Right atrium auricular region (tissue), 2 donors: ENCODE measurements around the gene RPH3AL. TPM values are rescaled to one million over a fixed set of nuclear protein-coding genes. Genes with fewer than 3 reads are reported as not detected.

Experiments used
- DNase-seq: peaks from one replicate; pipeline ENCODE4 v3.0.0-alpha.2; 2019; ENCODE audit warnings: low spot score
- H3K27ac ChIP-seq, 2 donors: fragments of 200-600 bp; sonication (generic); 1 replicate in 1 of 2; 2 replicates in 1 of 2; pipeline ENCODE4 v1.5.1; 2016 to 2019
- H3K27me3 ChIP-seq, 2 donors: fragments of 200-600 bp; sonication (generic); one replicate each; pipeline versions ENCODE4 v1.5.1 to v1.6.0; 2017 to 2019
- H3K36me3 ChIP-seq: fragments of 200-600 bp; sonication (generic); one replicate; pipeline ENCODE4 v1.5.1; 2016
- H3K4me1 ChIP-seq, 2 donors: fragments of 200-600 bp; sonication (generic); one replicate each; pipeline versions ENCODE4 v1.5.1 to v1.6.0; 2017 to 2019
- H3K4me3 ChIP-seq, 2 donors: fragments of 200-600 bp; sonication (generic); 1 replicate in 1 of 2; 2 replicates in 1 of 2; pipeline ENCODE4 v1.5.1; 2017 to 2019; ENCODE audit warnings: mild to moderate bottlenecking in 1 of 2, moderate library complexity in 1 of 2
- H3K9me3 ChIP-seq, 2 donors: fragments of 200-600 bp; sonication (generic); one replicate each; pipeline ENCODE4 v1.5.1; 2019
- total RNA-seq, 2 donors: library from RNA; depleted of rRNA; stranded (reverse); fragments of >200 nt; gene quantifications; one replicate each; pipeline ENCODE4 v1.1.0, GENCODE V29; 2016
- TF ChIP-seq, protein P1 (sequence below), 2 donors: fragments of 200-600 bp; sonication (generic); IDR thresholded peaks; one replicate each; pipeline ENCODE4 v1.5.1; 2019; ENCODE audit warnings: antibody characterized with exemption in 2 of 2

Gene RPH3AL
- total RNA-seq, 2 donors from 2014 or later = 7.2 to 13.1 TPM

DNA sequence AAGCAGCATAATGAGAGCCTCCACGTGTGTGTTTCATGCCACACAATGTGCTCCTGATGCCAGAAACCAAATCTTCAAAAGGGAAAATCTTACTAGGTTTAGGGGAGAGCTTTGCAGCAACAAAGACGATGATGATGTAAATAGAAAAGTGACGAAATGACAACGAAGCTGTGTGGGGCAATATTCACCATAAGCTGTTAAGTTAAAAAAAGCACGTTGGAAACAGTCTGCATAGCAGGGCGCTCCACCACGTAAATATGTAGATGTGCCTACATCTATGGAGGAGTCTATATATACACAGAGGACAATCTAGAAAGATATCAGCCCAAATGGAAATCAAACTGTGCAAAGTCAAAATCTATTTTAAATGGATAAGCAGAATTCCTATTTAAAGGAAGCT is 61.0 kb downstream of the RPH3AL start:
- H3K9me3 ChIP-seq = no peaks in the 10 kb centered on the region
- H3K4me1 ChIP-seq = no peaks in the 10 kb centered on the region
- H3K4me3 ChIP-seq = no peak overlapping the region
- TF ChIP-seq, protein P1, sequence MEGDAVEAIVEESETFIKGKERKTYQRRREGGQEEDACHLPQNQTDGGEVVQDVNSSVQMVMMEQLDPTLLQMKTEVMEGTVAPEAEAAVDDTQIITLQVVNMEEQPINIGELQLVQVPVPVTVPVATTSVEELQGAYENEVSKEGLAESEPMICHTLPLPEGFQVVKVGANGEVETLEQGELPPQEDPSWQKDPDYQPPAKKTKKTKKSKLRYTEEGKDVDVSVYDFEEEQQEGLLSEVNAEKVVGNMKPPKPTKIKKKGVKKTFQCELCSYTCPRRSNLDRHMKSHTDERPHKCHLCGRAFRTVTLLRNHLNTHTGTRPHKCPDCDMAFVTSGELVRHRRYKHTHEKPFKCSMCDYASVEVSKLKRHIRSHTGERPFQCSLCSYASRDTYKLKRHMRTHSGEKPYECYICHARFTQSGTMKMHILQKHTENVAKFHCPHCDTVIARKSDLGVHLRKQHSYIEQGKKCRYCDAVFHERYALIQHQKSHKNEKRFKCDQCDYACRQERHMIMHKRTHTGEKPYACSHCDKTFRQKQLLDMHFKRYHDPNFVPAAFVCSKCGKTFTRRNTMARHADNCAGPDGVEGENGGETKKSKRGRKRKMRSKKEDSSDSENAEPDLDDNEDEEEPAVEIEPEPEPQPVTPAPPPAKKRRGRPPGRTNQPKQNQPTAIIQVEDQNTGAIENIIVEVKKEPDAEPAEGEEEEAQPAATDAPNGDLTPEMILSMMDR (IDR thresholded peaks at IDR 0.05) = no peak
- H3K27ac ChIP-seq = no peak overlapping the region
- no peaks in the 10 kb centered on the region for H3K36me3 ChIP-seq
- no peaks in the 10 kb centered on the region for H3K27me3 ChIP-seq
- no peak for DNase-seq

DNA sequence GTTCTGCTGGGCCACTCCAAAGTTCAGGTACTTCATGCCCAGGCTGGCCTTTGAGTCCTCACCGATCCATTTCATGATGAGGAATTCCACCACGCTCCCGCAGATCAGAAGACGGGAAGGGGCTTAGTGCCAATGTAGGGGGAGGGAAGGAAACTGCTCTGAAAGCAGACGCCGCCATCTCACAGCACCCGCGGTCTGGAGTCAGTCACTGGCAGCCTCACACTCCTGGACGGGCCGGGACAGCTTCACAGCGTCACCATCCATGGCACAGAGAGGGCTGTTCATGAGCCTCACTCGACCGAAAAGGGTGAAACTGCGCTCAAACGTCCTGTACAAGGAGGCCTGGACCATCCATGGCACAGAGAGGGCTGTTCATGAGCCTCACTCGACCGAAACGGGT is 62.0 kb downstream of the RPH3AL start:
- H3K36me3 ChIP-seq = no peaks in the 10 kb centered on the region
- TF ChIP-seq, protein P1 (IDR thresholded peaks at IDR 0.05) = no peak
- H3K27me3 ChIP-seq = no peaks in the 10 kb centered on the region
- no peaks in the 10 kb centered on the region for H3K9me3 ChIP-seq
- no peak for DNase-seq
- no peak overlapping the region for H3K4me3 ChIP-seq
- H3K4me1 ChIP-seq = no peaks in the 10 kb centered on the region
- H3K27ac ChIP-seq = no peak overlapping the region

DNA sequence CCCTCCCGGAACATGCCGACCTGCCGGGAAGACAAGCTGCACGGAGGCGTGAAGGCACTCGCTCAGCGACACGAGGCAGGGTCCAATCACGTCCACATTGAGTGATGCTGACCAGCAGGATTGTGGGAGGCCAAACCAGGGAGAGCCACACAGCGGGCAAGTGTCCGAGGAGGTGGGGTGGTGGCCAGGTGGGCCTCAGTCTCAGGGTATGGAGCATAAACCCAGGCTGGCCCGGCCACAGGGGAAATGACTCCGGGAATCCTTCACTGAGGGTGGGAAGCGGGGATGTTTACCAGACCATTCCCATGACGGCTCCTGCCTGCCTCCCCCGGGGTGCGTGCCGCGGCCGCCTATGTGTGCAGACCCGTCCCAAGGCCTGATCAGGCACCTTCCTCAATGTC is 62.5 kb downstream of the RPH3AL start:
- Histone ChIP-seq H3K27ac (no peak overlapping the region), H3K4me3 (no peak overlapping the region), H3K4me1 (no peaks in the 10 kb centered on the region), H3K36me3 (no peaks in the 10 kb centered on the region), H3K27me3 (no peaks in the 10 kb centered on the region), H3K9me3 (no peaks in the 10 kb centered on the region)
- no peak for DNase-seq
- TF ChIP-seq, protein P1 (IDR thresholded peaks at IDR 0.05) = no peak

DNA sequence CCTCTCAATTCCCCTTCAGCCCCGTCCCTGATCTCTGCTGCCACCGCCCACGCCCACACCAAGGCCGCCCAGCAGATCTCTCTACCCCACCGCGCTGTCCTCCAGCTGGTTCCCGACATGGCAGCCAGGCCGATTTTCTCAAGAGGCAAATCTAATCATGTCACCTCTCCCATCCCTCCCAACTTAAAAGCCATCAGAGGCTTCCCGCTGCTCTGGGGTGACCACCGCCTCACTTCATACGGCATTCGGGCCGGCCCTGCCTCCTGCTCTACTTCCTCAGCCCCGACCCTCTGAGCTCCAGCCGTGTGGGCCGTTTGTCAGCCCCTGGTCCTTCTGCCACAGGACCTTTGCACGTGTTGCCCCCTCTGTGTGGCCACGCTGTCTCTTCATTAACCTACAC is 63.2 kb downstream of the RPH3AL start:
- Histone ChIP-seq H3K27me3 (no peaks in the 10 kb centered on the region), H3K36me3 (no peaks in the 10 kb centered on the region), H3K27ac (no peak overlapping the region), H3K4me1 (no peaks in the 10 kb centered on the region), H3K9me3 (no peaks in the 10 kb centered on the region), H3K4me3 (no peak overlapping the region)
- DNase-seq = no peak
- TF ChIP-seq, protein P1 (IDR thresholded peaks at IDR 0.05) = no peak

DNA sequence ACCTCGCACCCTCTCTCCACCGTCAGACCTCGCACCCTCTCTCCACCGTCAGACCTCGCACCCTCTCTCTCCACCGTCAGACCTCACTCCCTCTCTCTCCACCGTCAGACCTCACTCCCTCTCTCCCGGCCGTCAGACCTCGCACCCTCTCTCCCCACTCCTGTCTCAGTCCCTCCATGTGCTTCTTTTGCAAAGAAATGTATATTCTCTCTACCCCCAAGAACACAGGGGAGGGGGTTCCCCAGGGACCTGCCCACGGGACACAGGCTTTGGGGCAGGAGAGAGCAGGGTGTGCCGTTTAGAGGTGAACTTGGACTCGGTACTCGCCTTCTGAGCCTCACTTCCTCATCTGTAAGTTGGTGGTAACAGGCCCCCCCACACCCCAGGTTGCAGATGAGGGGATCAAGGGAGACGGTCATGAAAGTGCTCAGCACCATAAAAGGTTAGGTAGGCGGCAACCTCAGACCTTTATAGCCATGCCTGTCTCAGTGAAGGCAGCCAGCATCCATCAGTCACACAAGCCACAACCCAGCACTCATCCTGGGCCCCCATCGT is 63.7 kb downstream of the RPH3AL start:
- Histone ChIP-seq H3K27ac (no peak overlapping the region), H3K36me3 (no peaks in the 10 kb centered on the region), H3K27me3 (no peaks in the 10 kb centered on the region), H3K4me3 (no peak overlapping the region), H3K4me1 (no peaks in the 10 kb centered on the region), H3K9me3 (no peaks in the 10 kb centered on the region)
- TF ChIP-seq, protein P1 (IDR thresholded peaks at IDR 0.05) = no peak
- DNase-seq = no peak

DNA sequence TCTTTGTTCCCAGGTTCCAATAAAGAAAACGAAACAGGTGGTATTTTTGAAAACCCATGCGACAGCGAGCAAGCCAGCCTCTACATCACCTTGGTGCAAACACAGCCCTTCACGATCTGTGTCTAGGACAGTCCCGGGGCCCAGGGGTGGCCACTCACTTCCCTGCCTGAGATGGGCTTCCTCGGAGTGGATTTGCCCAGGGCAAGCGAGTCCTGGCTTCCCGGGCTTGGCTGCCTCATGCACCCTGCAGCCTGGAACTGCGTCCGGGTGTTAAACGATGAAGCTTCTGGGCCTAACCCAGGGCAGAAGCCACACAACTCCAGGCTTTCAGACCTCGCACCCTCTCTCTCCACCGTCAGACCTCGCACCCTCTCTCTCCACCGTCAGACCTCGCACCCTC is 66.0 kb downstream of the RPH3AL start:
- Histone ChIP-seq H3K9me3 (no peaks in the 10 kb centered on the region), H3K27me3 (no peaks in the 10 kb centered on the region), H3K27ac (no peak overlapping the region), H3K4me1 (no peaks in the 10 kb centered on the region), H3K4me3 (no peak overlapping the region), H3K36me3 (no peaks in the 10 kb centered on the region)
- no peak for DNase-seq
- TF ChIP-seq, protein P1 (IDR thresholded peaks at IDR 0.05) = no peak
